NCI-H526 (cell line): ENCODE data around the gene U2SURP.
"Not testable (repeated sequence)": the region's sequence is repeated elsewhere in the genome, so short reads cannot be mapped to it uniquely, and the experiment has no call there.

ENCODE experiments used
- DNase-seq, 2 experiments: peaks; one replicate each; lab custom pipeline; 2025; lab: John Stamatoyannopoulos, UW

U2SURP gene

DNA sequence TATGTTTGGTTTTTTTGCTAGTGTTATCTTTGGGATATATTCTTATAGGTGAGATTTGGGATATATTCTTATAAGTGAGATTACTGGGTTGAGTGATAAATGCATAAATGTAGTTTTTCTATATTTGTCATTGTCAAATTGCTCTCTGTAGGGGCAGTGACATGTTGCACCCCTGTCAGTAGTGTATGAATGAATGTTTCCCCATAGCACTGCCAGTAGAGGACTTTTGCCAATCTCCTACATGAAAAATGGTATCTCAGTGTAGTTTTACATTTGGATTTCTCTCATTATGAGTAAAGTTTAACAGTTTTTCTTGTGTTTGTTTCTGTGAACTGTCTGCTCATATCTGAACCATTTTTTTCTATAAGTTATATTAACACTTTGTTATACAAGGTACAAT, 13.6 kb downstream of the U2SURP start:
- no peak for DNase-seq

- peak in 1 of 2 experiments; percentile 35 for DNase-seq
Measured at GRCh38 chr3:143016321-143016972, 15.1 kb downstream of the U2SURP start.

- DNase-seq: no peak
Measured at GRCh38 chr3:143024351-143024960, 23.1 kb downstream of the U2SURP start.

GRCh38 chr3:143031327-143031726, 30.0 kb downstream of the U2SURP start:
- DNase-seq: no peak

GRCh38 chr3:143031796-143032387, 30.5 kb downstream of the U2SURP start:
- not testable (repeated sequence) for DNase-seq

GRCh38 chr3:143035466-143036211, 34.3 kb downstream of the U2SURP start:
- no peak for DNase-seq

- no peak for DNase-seq
Measured at GRCh38 chr3:143036557-143036956, 35.2 kb downstream of the U2SURP start.

GRCh38 chr3:143037867-143038266, 36.5 kb downstream of the U2SURP start:
- no peak for DNase-seq

GRCh38 chr3:143040261-143040879, 39.0 kb downstream of the U2SURP start:
- peak in 1 of 2 experiments; percentile 48 for DNase-seq

DNA sequence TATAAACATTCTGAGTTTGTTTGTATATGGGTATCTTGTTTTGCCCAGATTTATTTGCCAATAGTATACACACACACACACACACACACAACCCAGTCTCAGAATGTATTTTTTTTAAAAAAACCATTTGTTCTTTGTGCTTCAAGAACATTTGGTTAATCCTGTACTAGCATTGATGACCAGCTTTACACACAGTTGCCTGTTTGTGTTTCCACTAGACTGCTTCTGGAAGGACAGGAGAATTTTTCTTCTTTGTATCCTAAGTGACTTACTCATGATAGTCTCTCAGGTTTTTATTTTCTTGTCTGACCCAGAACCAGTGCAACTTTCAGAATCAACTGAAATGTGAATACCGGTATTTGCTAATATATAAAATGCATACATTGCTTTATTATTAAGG, 40.5 kb downstream of the U2SURP start:
- DNase-seq: no peak

GRCh38 chr3:143045639-143046038, 44.3 kb downstream of the U2SURP start:
- DNase-seq: no peak

- not testable (repeated sequence) for DNase-seq
Measured at GRCh38 chr3:143046075-143046474, 44.7 kb downstream of the U2SURP start.

DNA sequence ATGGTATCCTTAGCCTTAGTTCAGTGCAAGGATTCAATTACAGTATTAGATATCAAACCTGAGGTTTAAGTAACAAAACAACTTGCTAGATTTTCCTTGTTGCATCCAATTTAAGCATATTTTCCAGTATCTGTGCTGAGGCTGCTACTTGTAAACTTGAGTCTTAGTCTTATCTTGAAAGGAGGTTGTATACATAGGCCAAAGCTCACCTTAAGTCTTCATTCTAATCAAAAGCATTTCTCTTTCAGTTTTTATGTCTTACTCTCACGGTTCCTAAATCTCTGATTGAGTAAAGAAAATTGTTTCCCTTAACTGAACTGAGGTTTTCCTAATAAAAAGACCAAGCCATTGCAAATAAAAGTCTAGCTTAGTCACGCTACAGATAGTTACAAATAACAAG, 52.6 kb downstream of the U2SURP start:
- no peak for DNase-seq

DNA sequence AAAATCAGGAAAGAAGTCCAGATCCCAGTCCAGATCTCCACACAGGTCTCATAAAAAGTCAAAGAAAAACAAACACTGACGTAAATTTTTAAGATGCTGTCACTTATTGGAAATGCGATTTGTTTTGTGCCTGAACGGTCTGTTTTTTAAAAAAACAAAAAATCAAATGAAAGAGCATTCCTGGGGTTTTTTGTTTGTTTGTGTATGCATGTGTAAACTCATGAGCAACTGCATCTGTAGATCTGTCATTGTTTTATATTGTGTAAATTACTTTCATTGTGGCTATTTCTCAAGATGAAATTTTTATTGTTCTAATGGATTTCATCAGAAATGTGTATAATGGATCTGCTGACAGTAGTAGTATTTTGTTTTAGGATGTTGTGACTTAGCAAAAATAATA, 55.0 kb downstream of the U2SURP start:
- no peak for DNase-seq

DNA sequence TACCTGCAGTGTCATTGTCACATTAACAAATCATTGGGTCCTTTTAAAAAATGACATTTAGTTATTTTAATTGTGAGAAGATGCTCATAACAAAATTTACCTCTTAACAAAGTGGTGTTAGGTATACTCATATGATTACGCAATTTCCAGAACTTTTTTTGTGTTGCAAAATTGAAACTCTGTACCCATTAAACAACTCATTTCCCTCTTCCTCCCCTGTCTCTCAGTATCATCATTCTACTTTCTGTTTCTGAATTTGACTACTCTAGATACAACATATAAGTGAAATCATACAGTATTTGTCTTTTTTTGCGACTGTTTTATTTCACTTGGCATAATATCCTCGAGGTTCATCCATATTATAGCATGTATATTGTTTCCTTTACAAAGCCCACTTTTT, 59.5 kb downstream of the U2SURP start:
- DNase-seq: no peak

- no peak for DNase-seq
Measured at GRCh38 chr3:143063018-143063417, 61.6 kb downstream of the U2SURP start.

GRCh38 chr3:143064777-143065176, 63.4 kb downstream of the U2SURP start:
- DNase-seq: no peak

GRCh38 chr3:143065364-143065763, 64.0 kb downstream of the U2SURP start:
- DNase-seq: no peak

- no peak for DNase-seq
Measured at GRCh38 chr3:143066033-143066432, 64.7 kb downstream of the U2SURP start.

GRCh38 chr3:143067201-143067600, 65.8 kb downstream of the U2SURP start:
- no peak for DNase-seq

DNA sequence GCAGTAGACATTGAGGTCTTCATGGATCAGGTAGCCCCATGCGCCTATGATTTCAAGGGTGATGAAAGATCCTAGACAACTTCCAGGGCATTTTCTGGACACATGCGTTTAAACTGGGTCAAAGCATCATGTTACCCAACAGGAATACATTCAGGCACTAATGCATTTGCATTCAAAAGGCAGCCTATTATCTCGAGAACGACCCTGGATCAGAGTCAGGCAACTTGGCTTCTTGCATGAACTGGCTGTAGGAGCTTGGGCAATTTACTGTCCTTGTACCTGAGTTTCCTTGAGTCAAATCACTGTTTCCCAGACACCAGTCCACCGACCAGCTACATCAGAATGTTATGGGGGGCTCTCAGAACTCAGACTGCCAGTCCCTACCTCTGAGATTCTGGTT, 66.7 kb downstream of the U2SURP start:
- DNase-seq: no peak

GRCh38 chr3:143070977-143071551, 69.7 kb downstream of the U2SURP start:
- DNase-seq: no peak
